SU-DHL-6 (cell line): Measurements from ENCODE around the gene CCNY.

Source experiments
- H2AFZ ChIP-seq: fragments of 200-600 bp; sonication (generic); 2 replicates; pipeline ENCODE4 v1.6.1; 2014; ENCODE audit warnings: low read depth, mild to moderate bottlenecking, moderate library complexity, mixed read lengths, antibody characterized with exemption, low read length; ENCODE audit not compliant: severe bottlenecking
- H3F3A ChIP-seq: fragments of 200-600 bp; shearing (Covaris generic); 2 replicates; pipeline ENCODE4 v1.6.0; 2016; ENCODE audit warnings: antibody characterized with exemption, mild to moderate bottlenecking; ENCODE audit not compliant: insufficient read depth
- H3K27ac ChIP-seq: fragments of 200-600 bp; sonication (generic); 2 replicates; pipeline ENCODE4 v1.5.1; 2016; ENCODE audit warnings: low read depth, mild to moderate bottlenecking, low read length, moderate library complexity, mixed read lengths
- H3K27me3 ChIP-seq: fragments of 200-600 bp; sonication (generic), shearing (Covaris generic); 2 replicates; pipeline ENCODE4 v1.6.0; 2014; ENCODE audit warnings: mild to moderate bottlenecking, low read length
- H3K36me3 ChIP-seq: fragments of 200-600 bp; sonication (generic); 2 replicates; pipeline ENCODE4 v1.6.1; 2014; ENCODE audit warnings: mild to moderate bottlenecking, low read length, mixed read lengths
- H3K4me2 ChIP-seq: fragments of 300-600, 200-600 bp; shearing (Covaris generic), sonication (generic); 2 replicates; pipeline ENCODE4 v1.6.0; 2014; ENCODE audit warnings: low read length, low read depth, mild to moderate bottlenecking; ENCODE audit not compliant: poor library complexity, severe bottlenecking
- H3K4me3 ChIP-seq: fragments of 200-600 bp; sonication (generic); 2 replicates; pipeline ENCODE4 v1.5.1; 2014; ENCODE audit warnings: antibody characterized with exemption, low read length, mild to moderate bottlenecking, mixed read lengths; ENCODE audit not compliant: insufficient read depth, poor library complexity, severe bottlenecking
- H3K79me2 ChIP-seq: fragments of 200-600 bp; sonication (generic); 2 replicates; pipeline ENCODE4 v1.6.1; 2014; ENCODE audit warnings: mild to moderate bottlenecking, low read length, moderate library complexity; ENCODE audit not compliant: insufficient read depth
- H3K9ac ChIP-seq: fragments of 200-600 bp; sonication (generic); 2 replicates; pipeline ENCODE4 v1.7.0; 2014; ENCODE audit warnings: mild to moderate bottlenecking, low read length
- H3K9me2 ChIP-seq: fragments of 200-600 bp; sonication (generic); replicated peaks from 2 replicates; pipeline ENCODE4 v1.6.1; 2014; ENCODE audit warnings: low read length; ENCODE audit not compliant: insufficient read depth
- H3K9me3 ChIP-seq: fragments of 200-600 bp; sonication (generic); 2 replicates; pipeline ENCODE4 v1.6.1; 2014; ENCODE audit warnings: low read length, mixed read lengths; ENCODE audit not compliant: insufficient read depth
- H4K20me1 ChIP-seq: fragments of 200-600 bp; sonication (generic); 2 replicates; pipeline ENCODE4 v1.6.1; 2014; ENCODE audit warnings: low read depth, mild to moderate bottlenecking, antibody characterized with exemption, low read length, moderate library complexity, mixed read lengths
- CTCF ChIP-seq: fragments of 200-600 bp; sonication (generic); IDR thresholded peaks from one replicate; pipeline ENCODE4 v1.5.1; 2017; ENCODE audit warnings: antibody characterized with exemption, mild to moderate bottlenecking, low read length, moderate library complexity; ENCODE audit not compliant: insufficient read depth, poor library complexity, severe bottlenecking
- EZH2phosphoT487 ChIP-seq: fragments of 200-600 bp; sonication (generic), shearing (Covaris generic); conservative IDR thresholded peaks from 2 replicates; pipeline ENCODE4 v1.6.1; 2018; ENCODE audit warnings: mild to moderate bottlenecking, antibody characterized with exemption, low read length, moderate library complexity, mixed read lengths

The CCNY gene

GRCh38 chr10:35388682-35389081 is 52.4 kb downstream of the CCNY start:
- Histone ChIP-seq H3K9me2 (no peaks in the 10 kb centered on the region), H3K4me3 (no peak overlapping the region), H3K9ac (no peak overlapping the region), H2AFZ (no peak overlapping the region), H3F3A (no peaks in the 10 kb centered on the region), H4K20me1 (0 out of 2 replicates have a peak, but pooled peaks cover 10% of the 10 kb centered on the region), H3K27ac (no peak overlapping the region), H3K27me3 (no peaks in the 10 kb centered on the region), H3K79me2 (no peaks in the 10 kb centered on the region; the same call in 1 of the 2 replicates), H3K9me3 (0 out of 2 replicates have a peak, but pooled peaks cover 6% of the 10 kb centered on the region), H3K36me3 (no peaks in the 10 kb centered on the region), H3K4me2 (no peak overlapping the region)
- TF ChIP-seq EZH2phosphoT487 (no peak), CTCF (no peak)

GRCh38 chr10:35390161-35390840 is 54.0 kb downstream of the CCNY start:
- Histone ChIP-seq H3K27me3 (no peaks in the 10 kb centered on the region), H3K9ac (no peak overlapping the region), H2AFZ (no peak overlapping the region), H3F3A (no peaks in the 10 kb centered on the region), H3K4me3 (no peak overlapping the region), H3K9me3 (0 out of 2 replicates have a peak, but pooled peaks cover 6% of the 10 kb centered on the region), H3K79me2 (no peaks in the 10 kb centered on the region; the same call in 1 of the 2 replicates), H3K27ac (no peak overlapping the region), H3K36me3 (no peaks in the 10 kb centered on the region), H3K4me2 (no peak overlapping the region), H3K9me2 (no peaks in the 10 kb centered on the region), H4K20me1 (0 out of 2 replicates have a peak, but pooled peaks cover 11% of the 10 kb centered on the region)
- TF ChIP-seq CTCF (no peak), EZH2phosphoT487 (no peak)

GRCh38 chr10:35390843-35391152 is 54.5 kb downstream of the CCNY start:
- no peak overlapping the region for H2AFZ ChIP-seq
- no peaks in the 10 kb centered on the region for H3K36me3 ChIP-seq
- no peak overlapping the region for H3K4me2 ChIP-seq
- H3F3A ChIP-seq: no peaks in the 10 kb centered on the region
- H3K27ac ChIP-seq: no peak overlapping the region
- H4K20me1 ChIP-seq: 0 out of 2 replicates have a peak, but pooled peaks cover 11% of the 10 kb centered on the region
- H3K9me2 ChIP-seq: no peaks in the 10 kb centered on the region
- TF ChIP-seq EZH2phosphoT487: no peak
- TF ChIP-seq CTCF: no peak
- no peak overlapping the region for H3K4me3 ChIP-seq
- no peaks in the 10 kb centered on the region; the same call in 1 of the 2 replicates for H3K79me2 ChIP-seq
- H3K27me3 ChIP-seq: no peaks in the 10 kb centered on the region
- 0 out of 2 replicates have a peak, but pooled peaks cover 6% of the 10 kb centered on the region for H3K9me3 ChIP-seq
- H3K9ac ChIP-seq: no peak overlapping the region
